Mesodermal cell (in vitro differentiated cells): Measurements from ENCODE around the gene COQ9.

ENCODE experiments used
- H3K27ac ChIP-seq: 2 replicates; pipeline ENCODE4 v1.7.0; 2013; ENCODE audit warnings: mild to moderate bottlenecking, low read depth, low read length, moderate library complexity; ENCODE audit not compliant: severe bottlenecking
- H3K36me3 ChIP-seq: 2 replicates; pipeline ENCODE4 v1.7.1; 2013; ENCODE audit warnings: mild to moderate bottlenecking, low read length, moderate library complexity; ENCODE audit not compliant: control insufficient read depth, insufficient read depth
- H3K4me1 ChIP-seq: one replicate; pipeline ENCODE4 v1.7.1; 2013; ENCODE audit warnings: mild to moderate bottlenecking, low read length; ENCODE audit not compliant: insufficient read depth, control insufficient read depth, poor library complexity, severe bottlenecking
- H3K4me3 ChIP-seq: 2 replicates; pipeline ENCODE4 v1.7.0; 2013; ENCODE audit warnings: low read length, control low read depth, mild to moderate bottlenecking; ENCODE audit not compliant: insufficient read depth, poor library complexity, severe bottlenecking; ENCODE audit errors: extremely low read depth
- H3K9me3 ChIP-seq: 2 replicates; pipeline ENCODE4 v1.7.1; 2013; ENCODE audit warnings: mild to moderate bottlenecking, low read length, moderate library complexity; ENCODE audit not compliant: control insufficient read depth
- WGBS, 2 experiments: methylation state at CpG; one replicate each; pipeline ENCODE4 v1.1.5; 2013; ENCODE audit warnings: missing lambda C conversion rate in 2 of 2; ENCODE audit not compliant: insufficient coverage in 2 of 2; 5-methylcytosine and 5-hydroxymethylcytosine counted together

Gene COQ9

DNA sequence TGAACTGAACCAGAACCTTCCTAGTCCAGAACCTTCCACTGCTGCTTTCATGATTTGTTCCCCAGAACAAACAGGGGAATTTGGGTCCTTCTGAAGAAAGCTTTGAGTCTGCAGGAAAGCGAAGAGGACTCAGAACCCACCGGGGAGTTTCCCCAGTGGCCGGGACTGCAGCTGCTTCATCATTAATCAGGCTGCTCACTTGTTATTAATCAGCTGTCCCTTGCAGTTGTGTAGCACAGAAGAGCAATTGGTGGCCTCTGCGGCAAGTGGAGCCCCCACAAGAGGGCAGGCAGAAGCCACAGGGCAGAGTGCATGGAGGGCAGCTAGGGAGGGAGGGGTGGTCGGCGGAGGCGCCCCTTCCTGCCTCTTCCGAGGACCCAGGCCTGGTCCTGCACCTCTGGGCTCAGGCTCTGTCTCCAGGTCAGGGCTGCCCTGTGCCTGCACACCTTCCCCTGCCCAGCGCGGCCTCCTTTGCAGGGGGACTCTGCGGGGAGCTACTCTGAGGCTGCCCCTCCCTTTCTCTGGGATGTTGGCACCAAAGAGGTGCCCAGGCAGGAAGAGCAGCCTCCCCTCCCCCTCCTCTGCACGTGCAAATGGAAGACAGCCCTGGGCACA, 35.8 kb upstream of the COQ9 start:
- H3K9me3 ChIP-seq: no peaks in the 10 kb centered on the region
- 83 to 87% methylated on average over 4 to 11 of the region's 12 CpGs for WGBS, 2 experiments
- H3K4me1 ChIP-seq: peaks cover 10% of the 10 kb centered on the region
- H3K36me3 ChIP-seq: no peaks in the 10 kb centered on the region
- no peak overlapping the region for H3K27ac ChIP-seq
- no peak overlapping the region for H3K4me3 ChIP-seq

- H3K4me3 ChIP-seq: no peak overlapping the region
- WGBS, 2 experiments: 96 to 98% methylated on average over 9 of the region's 9 CpGs
- no peaks in the 10 kb centered on the region for H3K9me3 ChIP-seq
- H3K4me1 ChIP-seq: peaks cover 10% of the 10 kb centered on the region
- H3K36me3 ChIP-seq: no peaks in the 10 kb centered on the region
- H3K27ac ChIP-seq: no peak overlapping the region
Measured at GRCh38 chr16:57412584-57412983, 34.7 kb upstream of the COQ9 start.

DNA sequence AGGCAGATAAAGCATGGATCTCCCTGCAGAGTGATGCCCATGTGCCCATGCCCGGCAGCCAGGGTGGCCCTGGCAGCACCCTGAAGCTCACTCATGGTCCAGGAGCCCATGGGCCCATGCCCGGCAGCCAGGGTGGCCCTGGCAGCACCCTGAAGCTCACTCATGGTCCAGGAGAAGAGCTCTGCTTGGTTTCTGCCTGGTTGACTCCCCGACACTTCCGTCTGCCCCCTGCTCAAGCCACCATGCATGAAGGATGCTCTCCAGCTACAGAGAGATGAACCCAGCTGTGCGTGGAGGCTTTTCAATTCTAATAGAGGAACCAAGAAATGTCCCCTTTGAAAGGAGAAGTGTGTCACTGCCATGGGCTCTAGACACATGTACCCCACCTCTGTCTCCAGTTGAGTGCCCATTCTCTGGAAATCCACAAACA, 34.0 kb upstream of the COQ9 start:
- H3K4me3 ChIP-seq: no peak overlapping the region
- H3K27ac ChIP-seq: no peak overlapping the region
- WGBS, 2 experiments: 92 to 96% methylated on average over 5 of the region's 5 CpGs
- peaks cover 14% of the 10 kb centered on the region for H3K4me1 ChIP-seq
- no peaks in the 10 kb centered on the region for H3K9me3 ChIP-seq
- H3K36me3 ChIP-seq: no peaks in the 10 kb centered on the region

GRCh38 chr16:57413733-57414132, 33.5 kb upstream of the COQ9 start:
- Histone ChIP-seq H3K27ac (no peak overlapping the region), H3K9me3 (no peaks in the 10 kb centered on the region), H3K4me3 (no peak overlapping the region), H3K36me3 (no peaks in the 10 kb centered on the region), H3K4me1 (peaks cover 17% of the 10 kb centered on the region)
- 79 to 87% methylated on average over 2 to 3 of the region's 7 CpGs for WGBS, 2 experiments

DNA sequence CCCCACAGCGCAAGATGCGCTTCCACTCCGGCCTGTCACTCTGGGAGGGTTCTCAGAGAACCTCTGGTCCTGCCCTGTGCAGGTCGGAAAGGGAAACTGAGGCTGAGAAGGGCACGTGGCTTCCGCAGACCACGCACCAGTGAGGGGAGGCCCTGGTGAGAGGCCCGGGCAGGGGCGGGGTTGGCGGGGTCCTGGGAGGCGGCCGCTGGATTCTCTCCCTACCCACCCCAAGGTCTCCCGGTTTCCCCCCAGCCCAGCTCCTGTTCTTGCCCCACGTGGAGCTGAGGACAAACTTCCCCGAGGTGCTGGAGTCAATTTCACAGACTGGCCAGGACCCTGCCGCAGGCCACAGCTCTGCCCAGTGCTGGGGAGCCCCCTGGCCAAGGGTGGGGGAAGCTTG, 31.2 kb upstream of the COQ9 start:
- no peak overlapping the region for H3K27ac ChIP-seq
- WGBS, 2 experiments: 95% methylated on average over 11 to 12 of the region's 16 CpGs
- H3K4me3 ChIP-seq: no peak overlapping the region
- H3K9me3 ChIP-seq: no peaks in the 10 kb centered on the region
- H3K4me1 ChIP-seq: peaks cover 22% of the 10 kb centered on the region
- H3K36me3 ChIP-seq: no peaks in the 10 kb centered on the region

- WGBS, 2 experiments: 92 to 95% methylated on average over 3 of the region's 6 CpGs
- Histone ChIP-seq H3K4me3 (no peak overlapping the region), H3K27ac (no peak overlapping the region), H3K4me1 (peaks cover 22% of the 10 kb centered on the region), H3K36me3 (no peaks in the 10 kb centered on the region), H3K9me3 (no peaks in the 10 kb centered on the region)
Measured at GRCh38 chr16:57419506-57419905, 27.8 kb upstream of the COQ9 start.

- H3K27ac ChIP-seq: no peak overlapping the region
- no peak overlapping the region for H3K4me3 ChIP-seq
- WGBS, 2 experiments: 64 to 74% methylated on average over 7 to 9 of the region's 10 CpGs
- H3K9me3 ChIP-seq: no peaks in the 10 kb centered on the region
- peaks cover 11% of the 10 kb centered on the region for H3K4me1 ChIP-seq
- peaks cover 7% of the 10 kb centered on the region for H3K36me3 ChIP-seq
Measured at GRCh38 chr16:57422026-57422944, 25.0 kb upstream of the COQ9 start.

GRCh38 chr16:57423152-57423551, 24.1 kb upstream of the COQ9 start:
- Histone ChIP-seq H3K9me3 (no peaks in the 10 kb centered on the region), H3K4me1 (peaks cover 8% of the 10 kb centered on the region), H3K4me3 (no peak overlapping the region), H3K36me3 (peaks cover 7% of the 10 kb centered on the region), H3K27ac (no peak overlapping the region)
- 87 to 100% methylated on average over 2 of the region's 2 CpGs for WGBS, 2 experiments

- Histone ChIP-seq H3K9me3 (no peaks in the 10 kb centered on the region), H3K4me3 (no peak overlapping the region), H3K27ac (no peak overlapping the region), H3K4me1 (no peaks in the 10 kb centered on the region), H3K36me3 (peaks cover 14% of the 10 kb centered on the region)
- WGBS, 2 experiments: 92 to 100% methylated on average over 2 to 3 of the region's 3 CpGs
Measured at GRCh38 chr16:57424583-57424982, 22.7 kb upstream of the COQ9 start.

DNA sequence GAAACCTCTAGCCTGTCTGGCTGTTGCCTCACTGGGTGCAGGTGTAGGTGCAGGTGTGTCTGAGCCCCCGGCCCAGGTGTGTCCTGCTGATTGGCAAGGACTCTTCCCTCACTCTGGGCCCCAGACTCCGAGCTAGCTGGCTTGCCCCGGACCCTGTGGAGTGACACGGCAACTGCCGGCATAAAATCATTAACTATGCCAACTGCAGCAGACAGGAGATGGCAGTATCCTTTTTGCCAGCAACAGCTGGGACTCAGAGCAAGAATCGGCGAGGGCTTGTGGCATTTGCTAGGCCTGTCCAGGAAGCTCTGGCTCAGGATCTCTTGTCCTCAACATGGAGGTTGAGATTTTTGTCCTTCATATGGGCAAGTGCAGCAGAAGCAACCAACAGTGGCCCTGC, 20.9 kb upstream of the COQ9 start:
- H3K27ac ChIP-seq: no peak overlapping the region
- WGBS, 2 experiments: 90 to 99% methylated on average over 7 of the region's 7 CpGs

DNA sequence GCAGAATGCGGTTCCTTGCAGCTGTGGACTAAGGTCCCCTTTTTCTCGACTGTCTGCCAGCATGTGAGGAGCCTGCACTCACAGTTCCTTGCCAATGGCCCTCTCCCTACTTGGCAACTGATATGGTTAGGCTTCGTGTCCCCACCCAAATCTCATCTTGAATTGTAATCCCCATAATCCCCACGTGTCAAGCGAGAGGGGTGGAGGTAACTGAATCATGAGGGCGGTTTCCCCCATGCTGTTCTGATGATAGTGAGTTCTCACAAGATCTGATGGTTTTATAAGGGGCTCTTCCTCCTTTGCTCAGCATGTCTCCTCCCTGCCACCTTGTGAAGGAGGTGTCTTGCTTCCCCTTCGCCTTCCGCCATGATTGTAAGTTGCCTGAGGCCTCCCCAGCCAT, 20.0 kb upstream of the COQ9 start:
- no peak overlapping the region for H3K27ac ChIP-seq
- 98 to 100% methylated on average over 3 of the region's 8 CpGs for WGBS, 2 experiments
- no peak overlapping the region for H3K4me3 ChIP-seq
- no peaks in the 10 kb centered on the region for H3K4me1 ChIP-seq
- no peaks in the 10 kb centered on the region for H3K9me3 ChIP-seq
- H3K36me3 ChIP-seq: peaks cover 41% of the 10 kb centered on the region

More for the DNA sequence above, 20.9 kb upstream of the COQ9 start:
- no peak overlapping the region for H3K4me3 ChIP-seq
- no peaks in the 10 kb centered on the region for H3K9me3 ChIP-seq
- H3K4me1 ChIP-seq: no peaks in the 10 kb centered on the region
- peaks cover 31% of the 10 kb centered on the region for H3K36me3 ChIP-seq
